HL-60 (cell line): Measurements from ENCODE around the gene KDELR3.

ENCODE experiments used
- DNase-seq, 2 experiments: peaks; one replicate each; pipeline ENCODE4 v3.0.0-alpha.2; 2010 to 2020; ENCODE audit warnings: low read depth in 1 of 2, low spot score in 1 of 2
- H3K27ac ChIP-seq: fragments of 250-450 bp; sonication (Bioruptor Pico); replicated peaks from 2 replicates; pipeline ENCODE4 v1.5.1; 2020; ENCODE audit warnings: mild to moderate bottlenecking, moderate library complexity
- H3K27me3 ChIP-seq: fragments of 250-450 bp; sonication (Bioruptor Pico); 2 replicates; pipeline ENCODE4 v1.5.1; 2021; ENCODE audit warnings: mild to moderate bottlenecking, moderate library complexity; ENCODE audit not compliant: insufficient read depth, poor library complexity, severe bottlenecking
- H3K4me3 ChIP-seq: replicated peaks from 2 replicates; pipeline ENCODE4 v1.5.1; 2011; ENCODE audit warnings: mild to moderate bottlenecking, control low read depth, low read length; ENCODE audit not compliant: insufficient read depth
- GABPA ChIP-seq: IDR thresholded peaks from 2 replicates; pipeline ENCODE4 v1.6.1; 2012; ENCODE audit warnings: low read depth
- POLR2AphosphoS5 ChIP-seq: IDR thresholded peaks from 2 replicates; pipeline ENCODE4 v1.6.1; 2012; ENCODE audit warnings: low read depth
- SPI1 ChIP-seq: IDR thresholded peaks from 2 replicates; pipeline ENCODE4 v1.6.1; 2012; ENCODE audit warnings: low read depth, mild to moderate bottlenecking, borderline replicate concordance
- TF ChIP-seq, protein P1 (sequence below): IDR thresholded peaks from 2 replicates; pipeline ENCODE4 v1.6.1; 2012; ENCODE audit warnings: low read depth; ENCODE audit not compliant: insufficient replicate concordance
- TF ChIP-seq, protein P2 (sequence below): IDR thresholded peaks from one replicate; pipeline ENCODE4 v1.5.1; 2011; ENCODE audit warnings: low read length, control low read depth, inconsistent platforms; ENCODE audit not compliant: insufficient read depth

Gene KDELR3

DNA sequence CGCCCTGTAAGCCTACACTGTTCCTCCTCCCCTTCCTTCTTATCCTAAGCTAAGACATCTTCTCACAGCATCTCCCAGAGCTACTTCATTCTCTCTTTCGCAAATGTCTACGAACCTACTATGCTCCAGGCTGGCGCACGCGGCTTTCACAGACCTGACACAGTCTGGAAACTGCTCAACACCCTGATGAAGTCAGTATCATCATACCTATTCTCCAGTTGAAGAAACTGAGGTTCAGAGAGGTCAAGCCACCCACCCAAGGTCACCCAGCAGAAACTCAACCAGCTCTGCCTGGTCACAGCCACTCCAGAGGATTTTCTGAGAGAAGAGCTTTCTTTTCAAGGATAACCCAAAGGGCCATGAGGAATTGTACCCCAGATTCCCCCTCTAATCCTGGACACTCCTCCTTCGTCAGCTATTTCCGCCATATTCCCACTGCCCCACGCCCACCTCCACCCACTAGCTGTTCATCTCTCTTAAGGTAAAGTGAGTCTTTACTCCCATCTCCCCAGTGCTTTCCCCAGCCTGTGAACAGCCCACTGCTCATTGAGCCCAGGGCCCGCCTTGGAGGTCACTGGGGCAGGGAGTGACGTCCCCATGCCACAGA, 14.7 kb upstream of the KDELR3 start:
- TF ChIP-seq POLR2AphosphoS5 (no peak), GABPA (no peak), SPI1 (no peak)
- TF ChIP-seq, protein P1, sequence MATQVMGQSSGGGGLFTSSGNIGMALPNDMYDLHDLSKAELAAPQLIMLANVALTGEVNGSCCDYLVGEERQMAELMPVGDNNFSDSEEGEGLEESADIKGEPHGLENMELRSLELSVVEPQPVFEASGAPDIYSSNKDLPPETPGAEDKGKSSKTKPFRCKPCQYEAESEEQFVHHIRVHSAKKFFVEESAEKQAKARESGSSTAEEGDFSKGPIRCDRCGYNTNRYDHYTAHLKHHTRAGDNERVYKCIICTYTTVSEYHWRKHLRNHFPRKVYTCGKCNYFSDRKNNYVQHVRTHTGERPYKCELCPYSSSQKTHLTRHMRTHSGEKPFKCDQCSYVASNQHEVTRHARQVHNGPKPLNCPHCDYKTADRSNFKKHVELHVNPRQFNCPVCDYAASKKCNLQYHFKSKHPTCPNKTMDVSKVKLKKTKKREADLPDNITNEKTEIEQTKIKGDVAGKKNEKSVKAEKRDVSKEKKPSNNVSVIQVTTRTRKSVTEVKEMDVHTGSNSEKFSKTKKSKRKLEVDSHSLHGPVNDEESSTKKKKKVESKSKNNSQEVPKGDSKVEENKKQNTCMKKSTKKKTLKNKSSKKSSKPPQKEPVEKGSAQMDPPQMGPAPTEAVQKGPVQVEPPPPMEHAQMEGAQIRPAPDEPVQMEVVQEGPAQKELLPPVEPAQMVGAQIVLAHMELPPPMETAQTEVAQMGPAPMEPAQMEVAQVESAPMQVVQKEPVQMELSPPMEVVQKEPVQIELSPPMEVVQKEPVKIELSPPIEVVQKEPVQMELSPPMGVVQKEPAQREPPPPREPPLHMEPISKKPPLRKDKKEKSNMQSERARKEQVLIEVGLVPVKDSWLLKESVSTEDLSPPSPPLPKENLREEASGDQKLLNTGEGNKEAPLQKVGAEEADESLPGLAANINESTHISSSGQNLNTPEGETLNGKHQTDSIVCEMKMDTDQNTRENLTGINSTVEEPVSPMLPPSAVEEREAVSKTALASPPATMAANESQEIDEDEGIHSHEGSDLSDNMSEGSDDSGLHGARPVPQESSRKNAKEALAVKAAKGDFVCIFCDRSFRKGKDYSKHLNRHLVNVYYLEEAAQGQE = no peak
- TF ChIP-seq, protein P2, sequence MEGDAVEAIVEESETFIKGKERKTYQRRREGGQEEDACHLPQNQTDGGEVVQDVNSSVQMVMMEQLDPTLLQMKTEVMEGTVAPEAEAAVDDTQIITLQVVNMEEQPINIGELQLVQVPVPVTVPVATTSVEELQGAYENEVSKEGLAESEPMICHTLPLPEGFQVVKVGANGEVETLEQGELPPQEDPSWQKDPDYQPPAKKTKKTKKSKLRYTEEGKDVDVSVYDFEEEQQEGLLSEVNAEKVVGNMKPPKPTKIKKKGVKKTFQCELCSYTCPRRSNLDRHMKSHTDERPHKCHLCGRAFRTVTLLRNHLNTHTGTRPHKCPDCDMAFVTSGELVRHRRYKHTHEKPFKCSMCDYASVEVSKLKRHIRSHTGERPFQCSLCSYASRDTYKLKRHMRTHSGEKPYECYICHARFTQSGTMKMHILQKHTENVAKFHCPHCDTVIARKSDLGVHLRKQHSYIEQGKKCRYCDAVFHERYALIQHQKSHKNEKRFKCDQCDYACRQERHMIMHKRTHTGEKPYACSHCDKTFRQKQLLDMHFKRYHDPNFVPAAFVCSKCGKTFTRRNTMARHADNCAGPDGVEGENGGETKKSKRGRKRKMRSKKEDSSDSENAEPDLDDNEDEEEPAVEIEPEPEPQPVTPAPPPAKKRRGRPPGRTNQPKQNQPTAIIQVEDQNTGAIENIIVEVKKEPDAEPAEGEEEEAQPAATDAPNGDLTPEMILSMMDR = no peak
- no peak for DNase-seq
- Histone ChIP-seq H3K4me3 (no peak overlapping the region), H3K27ac (no peak overlapping the region), H3K27me3 (peaks cover 50% of the 10 kb centered on the region)

DNA sequence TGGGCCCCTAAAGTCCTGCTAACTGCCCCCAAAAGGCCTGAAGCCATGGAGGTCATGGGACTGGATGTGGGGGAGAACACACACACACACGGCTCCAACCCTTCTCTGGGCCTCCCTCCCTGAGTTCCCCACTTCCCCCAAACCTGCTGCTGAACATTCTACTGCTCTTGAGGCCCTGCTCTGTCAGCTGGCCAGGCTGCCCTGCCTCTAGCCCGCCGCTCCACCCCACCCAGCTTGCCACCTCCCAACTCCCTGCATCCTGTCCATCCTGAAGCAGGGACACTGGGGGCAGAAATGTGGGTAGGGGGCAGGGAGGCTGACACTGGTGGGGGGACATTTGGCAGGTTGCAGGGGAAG, 13.9 kb upstream of the KDELR3 start:
- peak; percentile 8; the same call in 1 of the 2 replicates for TF ChIP-seq SPI1
- TF ChIP-seq, protein P2 = no peak
- no peak overlapping the region for H3K4me3 ChIP-seq
- no peak overlapping the region for H3K27ac ChIP-seq
- peak in 1 of 2 experiments; percentile 41 for DNase-seq
- peaks cover 50% of the 10 kb centered on the region for H3K27me3 ChIP-seq

DNA sequence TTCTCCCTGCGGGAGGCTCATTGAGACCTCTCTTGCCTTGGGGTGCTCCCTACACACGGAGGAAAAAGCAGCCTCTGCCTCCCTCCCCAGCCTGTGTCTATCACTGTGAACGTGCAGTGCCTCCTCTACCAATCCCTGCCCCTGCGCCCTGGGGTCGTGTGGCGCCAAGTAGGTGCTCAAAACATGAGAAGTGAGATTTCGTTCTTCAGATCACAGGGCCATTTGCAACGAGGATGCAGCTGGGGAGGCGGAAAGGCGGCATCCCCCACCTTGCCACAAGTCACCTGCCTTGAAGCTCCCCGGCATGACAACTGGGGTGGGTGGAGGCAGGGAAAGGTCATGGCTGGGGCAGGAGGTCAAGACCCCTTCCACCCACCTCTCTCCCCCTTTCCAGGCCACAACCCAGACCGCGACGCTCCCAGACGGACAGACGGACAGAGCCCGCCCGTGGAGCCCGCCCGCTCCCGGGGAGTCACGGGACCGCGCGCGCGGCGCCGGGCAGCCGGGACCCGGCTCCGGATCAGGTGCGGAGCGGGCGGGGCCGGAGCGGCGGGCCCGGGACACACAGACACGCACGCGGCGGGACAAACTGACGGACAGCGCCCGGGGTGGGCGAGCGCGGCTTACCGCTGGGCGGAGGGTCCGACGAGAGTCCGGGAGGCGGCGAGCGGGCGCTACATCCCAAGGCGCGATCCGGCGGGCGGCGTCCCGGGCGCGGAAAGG, 13.4 kb upstream of the KDELR3 start:
- Histone ChIP-seq H3K4me3 (0 out of 2 replicates have a peak overlapping the region, but pooled peaks have one; percentile 8), H3K27ac (no peak overlapping the region), H3K27me3 (peaks cover 52% of the 10 kb centered on the region)
- DNase-seq = no peak
- no peak for TF ChIP-seq GABPA
- TF ChIP-seq SPI1 = no peak
- TF ChIP-seq, protein P1 = no peak

DNA sequence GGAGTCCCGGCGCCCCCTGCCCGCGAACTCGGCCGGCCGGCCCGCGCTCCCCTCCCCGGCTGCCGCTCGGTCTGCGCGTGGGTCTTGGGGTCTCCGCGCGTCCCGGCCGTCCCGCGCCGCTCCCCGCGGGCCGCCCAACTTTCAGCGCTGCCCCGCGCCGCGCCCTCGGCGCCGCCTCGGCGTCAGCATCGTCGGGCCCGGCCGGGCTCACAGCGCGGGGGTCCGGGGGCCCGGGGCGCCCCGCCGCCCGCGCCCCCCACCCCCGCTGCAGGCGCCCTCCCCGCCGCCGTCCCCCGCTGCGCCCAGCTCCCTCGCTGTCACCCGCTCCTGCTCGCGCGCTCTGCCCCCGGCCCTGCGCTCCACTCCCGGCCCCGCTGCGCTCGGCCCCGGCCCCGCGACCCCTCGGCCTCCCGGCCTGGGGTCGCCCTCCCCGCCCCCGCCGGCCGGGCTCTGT, 12.8 kb upstream of the KDELR3 start, which contains the start of gene KCNJ4:
Gene KCNJ4, minus strand, starts transcription at position 124 of the 454 bp plus-strand sequence. CDS start 27,067 bp downstream, outside the sequence.
- no peak within 1 kb of the TSS for H3K27ac ChIP-seq
- no peak for TF ChIP-seq SPI1
- TF ChIP-seq, protein P2 = no peak
- no peak for TF ChIP-seq GABPA
- no peak for TF ChIP-seq POLR2AphosphoS5
- TF ChIP-seq, protein P1 = no peak
- peak within 1 kb of the TSS; percentile 19; the same call in 1 of the 2 replicates for H3K4me3 ChIP-seq
- peaks cover 48% of the 10 kb centered on the region for H3K27me3 ChIP-seq
- no peak for DNase-seq
